ENCODE measurements around the gene STAP1. TPM values are rescaled to one million over a fixed set of nuclear protein-coding genes. Genes with fewer than 3 reads are reported as not detected.
"Not testable (repeated sequence)": the region's sequence is repeated elsewhere in the genome, so short reads cannot be mapped to it uniquely, and the experiment has no call there.

STAP1 gene
- total RNA-seq, 6 donors from 2014 or later = 0.89 to 2.7 (median 1.7) TPM; not detected in 2

DNA sequence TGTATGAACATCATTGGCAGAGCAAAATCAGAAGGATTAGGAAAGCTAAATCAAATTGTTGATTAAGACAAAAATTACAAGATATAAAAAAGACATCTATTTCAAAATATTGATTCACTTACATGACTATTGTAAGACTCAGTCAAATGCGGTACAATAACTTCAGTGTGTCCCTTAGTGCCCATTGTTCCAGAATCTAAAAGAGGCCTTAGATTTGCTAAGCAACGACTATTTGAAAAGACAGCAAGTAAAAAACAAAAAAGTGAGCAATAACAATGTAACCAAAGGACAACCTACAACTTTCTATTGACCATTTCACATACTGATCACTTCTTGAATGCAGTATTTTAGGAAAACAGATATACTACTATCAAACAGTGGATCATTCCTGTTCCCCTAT, 76.8 kb downstream of the STAP1 start:
- DNase-seq (no peak), ATAC-seq (ENCODE audit: low FRiP score in 2 of 2) (no peak)
- H3K27me3 ChIP-seq = no peaks in the 10 kb centered on the region
- no peak overlapping the region for H3K27ac ChIP-seq
- H3K4me1 ChIP-seq = no peaks in the 10 kb centered on the region
- H3K36me3 ChIP-seq = peaks cover 6 to 81% (median 14%) of the 10 kb centered on the region in 4 donors
- H3K9me3 ChIP-seq = no peaks in the 10 kb centered on the region
- WGBS, 2 donors = 90 to 97% methylated on average over 2 of the region's 2 CpGs
- H3K4me3 ChIP-seq = no peak overlapping the region
- TF ChIP-seq, protein P1, sequence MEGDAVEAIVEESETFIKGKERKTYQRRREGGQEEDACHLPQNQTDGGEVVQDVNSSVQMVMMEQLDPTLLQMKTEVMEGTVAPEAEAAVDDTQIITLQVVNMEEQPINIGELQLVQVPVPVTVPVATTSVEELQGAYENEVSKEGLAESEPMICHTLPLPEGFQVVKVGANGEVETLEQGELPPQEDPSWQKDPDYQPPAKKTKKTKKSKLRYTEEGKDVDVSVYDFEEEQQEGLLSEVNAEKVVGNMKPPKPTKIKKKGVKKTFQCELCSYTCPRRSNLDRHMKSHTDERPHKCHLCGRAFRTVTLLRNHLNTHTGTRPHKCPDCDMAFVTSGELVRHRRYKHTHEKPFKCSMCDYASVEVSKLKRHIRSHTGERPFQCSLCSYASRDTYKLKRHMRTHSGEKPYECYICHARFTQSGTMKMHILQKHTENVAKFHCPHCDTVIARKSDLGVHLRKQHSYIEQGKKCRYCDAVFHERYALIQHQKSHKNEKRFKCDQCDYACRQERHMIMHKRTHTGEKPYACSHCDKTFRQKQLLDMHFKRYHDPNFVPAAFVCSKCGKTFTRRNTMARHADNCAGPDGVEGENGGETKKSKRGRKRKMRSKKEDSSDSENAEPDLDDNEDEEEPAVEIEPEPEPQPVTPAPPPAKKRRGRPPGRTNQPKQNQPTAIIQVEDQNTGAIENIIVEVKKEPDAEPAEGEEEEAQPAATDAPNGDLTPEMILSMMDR (IDR thresholded peaks at IDR 0.05) = no peak
- TF ChIP-seq EP300 (IDR thresholded peaks at IDR 0.05) (no peak), POLR2A (IDR thresholded peaks at IDR 0.05) (no peak), POLR2AphosphoS5 (IDR thresholded peaks at IDR 0.05) (no peak)

DNA sequence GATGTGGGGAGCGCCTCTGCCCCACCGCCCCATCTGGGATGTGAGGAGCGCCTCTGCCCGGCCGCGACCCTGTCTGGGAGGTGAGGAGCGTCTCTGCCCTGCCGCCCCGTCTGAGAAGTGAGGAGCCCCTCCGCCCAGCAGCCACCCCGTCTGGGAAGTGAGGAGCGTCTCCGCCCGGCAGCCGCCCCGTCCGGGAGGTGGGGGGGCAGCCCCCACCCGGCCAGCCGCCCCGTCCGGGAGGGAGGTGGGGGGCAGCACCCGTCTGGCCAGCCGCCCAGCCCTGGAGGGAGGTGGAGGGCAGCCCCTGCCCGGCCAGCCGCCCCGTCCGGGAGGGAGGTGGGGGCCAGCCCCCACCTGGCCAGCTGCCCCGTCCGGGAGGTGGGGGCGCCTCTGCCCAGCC, 78.5 kb downstream of the STAP1 start:
- WGBS, 2 donors = 100% methylated on average over 16 of the region's 30 CpGs; no CpG with 5 or more reads in 1 of the 2 donors

DNA sequence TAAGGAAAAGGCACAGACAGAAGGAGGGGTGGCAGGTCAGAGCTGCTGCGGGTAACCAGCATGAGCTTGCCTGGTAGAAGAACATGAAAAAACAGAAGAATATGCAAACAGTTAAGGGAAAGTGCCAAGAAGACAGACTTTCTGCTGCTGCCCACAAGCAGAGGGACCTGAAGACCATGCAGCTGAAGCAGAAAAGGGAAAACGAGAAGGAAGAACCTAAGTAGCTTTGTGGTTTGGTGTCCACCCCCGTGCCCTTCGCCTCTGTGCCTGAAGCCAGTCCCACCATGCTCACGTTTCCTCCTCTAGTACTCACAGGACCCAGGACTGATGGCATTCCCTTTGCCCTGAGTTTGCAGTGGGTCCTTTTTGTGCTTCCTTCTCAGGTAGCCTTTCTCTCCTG, 79.6 kb downstream of the STAP1 start:
- DNase-seq (no peak), ATAC-seq (ENCODE audit: low FRiP score in 2 of 2) (peak in 1 of 2 donors; percentile 49)
- Histone ChIP-seq H3K36me3 (peaks cover 1 to 66% (median 8%) of the 10 kb centered on the region in 4 donors), H3K4me3 (no peak overlapping the region), H3K27ac (no peak overlapping the region), H3K27me3 (no peaks in the 10 kb centered on the region), H3K4me1 (no peaks in the 10 kb centered on the region), H3K9me3 (no peaks in the 10 kb centered on the region)
- WGBS, 2 donors = 69 to 81% methylated on average over 5 of the region's 5 CpGs
- TF ChIP-seq POLR2A (IDR thresholded peaks at IDR 0.05) (no peak), EP300 (IDR thresholded peaks at IDR 0.05) (no peak), POLR2AphosphoS5 (IDR thresholded peaks at IDR 0.05) (no peak)
- TF ChIP-seq, protein P1 (IDR thresholded peaks at IDR 0.05) = no peak

More for the DNA sequence above, 78.5 kb downstream of the STAP1 start:
- H3K27me3 ChIP-seq; H3K27ac ChIP-seq; H3K9me3 ChIP-seq; H3K4me1 ChIP-seq; ATAC-seq (ENCODE audit: low FRiP score in 2 of 2); H3K4me3 ChIP-seq: not testable (repeated sequence)
- peaks cover 6 to 76% (median 10%) of the 10 kb centered on the region in 4 donors for H3K36me3 ChIP-seq
- peak in 1 of 2 donors; percentile 55 for DNase-seq

DNA sequence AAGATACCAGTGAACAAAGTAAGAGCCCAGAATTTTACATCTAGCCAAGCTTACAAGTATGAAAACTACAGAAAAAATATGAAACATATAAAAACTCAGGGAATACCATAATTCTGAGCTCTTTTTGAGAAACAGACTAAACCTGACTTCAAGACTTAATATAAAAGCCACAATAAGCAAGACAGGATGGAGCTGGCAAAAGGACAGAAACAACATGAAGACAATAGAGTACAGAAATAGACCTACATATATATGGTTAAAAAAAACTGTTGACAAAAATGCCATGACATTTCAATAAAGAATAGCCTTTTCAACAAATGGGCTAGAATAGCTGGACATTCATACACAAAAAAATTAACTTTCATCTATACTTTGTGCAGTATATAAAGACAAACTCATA, 93.0 kb downstream of the STAP1 start:
- no peaks in the 10 kb centered on the region for H3K9me3 ChIP-seq
- no peak for DNase-seq
- no peak overlapping the region for H3K27ac ChIP-seq
- TF ChIP-seq POLR2A (IDR thresholded peaks at IDR 0.05) (no peak), POLR2AphosphoS5 (IDR thresholded peaks at IDR 0.05) (no peak), EP300 (IDR thresholded peaks at IDR 0.05) (no peak)
- TF ChIP-seq, protein P1 (IDR thresholded peaks at IDR 0.05) = no peak
- no peaks in the 10 kb centered on the region for H3K27me3 ChIP-seq
- no peak for ATAC-seq (ENCODE audit: low FRiP score in 2 of 2)
- H3K4me3 ChIP-seq = no peak overlapping the region
- H3K36me3 ChIP-seq = peaks cover 0 to 45% (median 11%) of the 10 kb centered on the region in 4 donors
- no peaks in the 10 kb centered on the region for H3K4me1 ChIP-seq

Small RNA genes within 50 kb of the gene (small RNA-seq; reads per million reads assigned to genes)
- gene AC096720.1 = 0 reads per million in 4 donors

Other genes starting within 250 kb of the STAP1 start
- gene CENPC, start 13.2 kb upstream of the STAP1 start, total RNA-seq = 10 to 100 TPM; 13.6 to 75.4 (median 18.5) TPM
- 10 to 100 TPM; 13.9 to 63.9 (median 45.2) TPM for gene UBA6, start 142.4 kb downstream of the STAP1 start, total RNA-seq
- not detected for gene GNRHR, start 195.7 kb downstream of the STAP1 start, total RNA-seq

All from upper lobe of left lung (tissue), 6 donors.